Measurements from ENCODE around the gene DPP7.

GRCh38 chr9:137140151-137141012 lies 25.8 kb upstream of the DPP7 start:
- TF ChIP-seq TAF1 (IDR thresholded peaks at IDR 0.05; ENCODE audit: low read depth) = no peak
- no peak for TF ChIP-seq TEAD4 (IDR thresholded peaks at IDR 0.05)
